GM21528 (cell line): ENCODE results near the gene TRIM24.

Experiments used
- ATAC-seq: cut with Tn5 transposase; IDR thresholded peaks from one replicate; pipeline ENCODE4 v1.9.1; 2021; ENCODE audit warnings: mild to moderate bottlenecking, moderate library complexity; ENCODE audit not compliant: unreplicated experiment, low FRiP score

TRIM24 gene

DNA sequence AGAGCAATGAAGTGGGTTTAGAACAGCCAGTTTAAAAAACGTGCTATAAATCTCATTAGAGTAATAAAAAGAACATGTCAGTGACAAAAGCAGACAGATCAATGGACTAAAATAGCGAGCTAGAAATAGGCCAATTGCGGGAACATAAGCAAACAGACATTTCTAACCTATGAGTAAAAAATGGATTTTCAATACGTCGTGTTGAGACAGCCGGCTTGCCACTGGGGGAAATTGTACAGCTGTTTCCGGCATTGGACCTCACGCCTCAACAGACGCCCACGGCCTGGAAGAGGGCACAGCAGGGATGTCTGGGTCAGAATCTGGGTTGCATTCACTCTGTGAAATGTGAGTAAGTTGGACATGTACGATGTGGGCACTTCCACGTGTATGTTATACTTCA lies 148.2 kb downstream of the TRIM24 start:
- ATAC-seq, result no peak

GRCh38 chr7:138610671-138611170 lies 150.7 kb downstream of the TRIM24 start:
- ATAC-seq, result no peak

DNA sequence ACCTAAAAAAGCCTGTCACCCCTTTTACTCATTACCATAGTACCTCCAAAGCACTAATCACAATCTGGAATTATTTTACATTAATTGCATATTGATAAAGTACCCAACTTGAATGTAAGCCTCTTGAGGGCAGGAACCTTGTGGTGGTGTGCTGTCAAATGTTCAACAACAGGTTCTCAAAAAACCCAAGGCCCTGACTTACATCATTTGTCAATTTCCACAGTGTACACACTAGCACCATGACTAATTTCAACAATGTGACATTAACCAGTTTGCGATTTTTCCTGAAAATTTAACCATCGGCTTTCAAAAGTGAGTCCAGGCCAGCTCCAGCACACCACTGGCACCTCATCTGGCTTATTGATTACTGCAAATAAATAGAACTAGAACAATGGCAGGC lies 153.6 kb downstream of the TRIM24 start:
- ATAC-seq, result no peak

DNA sequence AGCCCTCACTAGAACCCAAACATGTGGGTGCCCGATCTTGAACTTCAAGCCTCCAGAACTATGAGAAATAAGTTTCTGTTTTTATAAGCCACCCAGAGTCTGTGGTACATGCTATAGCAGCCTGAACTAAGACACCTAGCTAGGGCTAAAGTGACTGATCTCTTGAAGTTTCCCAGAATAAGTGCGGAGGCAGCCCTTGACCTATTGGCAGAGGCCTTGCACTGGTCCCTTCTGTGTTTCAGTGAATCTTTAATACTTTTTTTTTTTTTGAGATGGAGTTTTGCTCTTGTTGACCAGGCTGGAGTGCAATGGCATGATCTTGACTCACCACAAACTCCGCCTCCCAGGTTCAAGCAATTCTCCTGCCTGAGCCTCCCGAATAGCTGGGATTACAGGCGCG lies 156.0 kb downstream of the TRIM24 start:
- ATAC-seq, result no peak

GRCh38 chr7:138618506-138618905 lies 158.4 kb downstream of the TRIM24 start:
- ATAC-seq, result no peak

DNA sequence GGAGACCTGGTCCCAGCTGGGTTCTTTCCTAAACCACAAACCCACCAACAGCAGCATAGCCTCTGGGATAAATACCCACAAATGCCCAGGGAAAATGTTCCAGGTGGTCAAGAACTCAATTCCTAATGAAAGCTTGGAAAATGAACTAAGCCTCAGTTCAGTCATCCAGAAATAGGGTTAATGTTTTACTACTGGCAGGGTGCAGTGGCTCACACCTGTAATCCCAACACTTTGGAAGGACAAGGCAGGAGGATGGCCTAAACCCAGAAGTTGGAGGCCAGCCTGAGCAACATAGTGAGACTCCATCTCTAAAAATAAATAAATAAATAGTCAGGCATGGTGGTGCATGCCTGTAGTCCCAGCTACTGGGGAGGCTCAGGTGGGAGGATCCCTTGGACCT lies 158.9 kb downstream of the TRIM24 start:
- ATAC-seq, result no peak

DNA sequence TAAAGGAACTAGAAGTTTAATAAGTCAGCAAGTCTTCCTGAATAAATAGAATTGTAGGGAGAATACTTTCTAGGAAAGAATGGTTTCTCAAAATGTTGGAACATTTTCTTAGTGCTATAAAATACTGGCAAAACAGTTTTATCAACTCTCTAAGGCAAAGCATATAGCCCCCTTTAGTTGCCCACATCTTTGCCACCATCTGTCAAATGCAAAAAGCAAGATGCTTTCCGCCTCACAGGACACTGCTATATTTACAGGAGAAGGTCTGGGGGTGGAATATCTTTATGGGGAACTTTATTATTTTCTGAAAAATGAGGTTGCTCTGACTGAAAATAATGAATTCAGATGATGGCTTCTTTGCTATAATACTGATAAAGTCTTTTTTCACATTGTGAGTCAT lies 162.8 kb downstream of the TRIM24 start:
- no peak for ATAC-seq

DNA sequence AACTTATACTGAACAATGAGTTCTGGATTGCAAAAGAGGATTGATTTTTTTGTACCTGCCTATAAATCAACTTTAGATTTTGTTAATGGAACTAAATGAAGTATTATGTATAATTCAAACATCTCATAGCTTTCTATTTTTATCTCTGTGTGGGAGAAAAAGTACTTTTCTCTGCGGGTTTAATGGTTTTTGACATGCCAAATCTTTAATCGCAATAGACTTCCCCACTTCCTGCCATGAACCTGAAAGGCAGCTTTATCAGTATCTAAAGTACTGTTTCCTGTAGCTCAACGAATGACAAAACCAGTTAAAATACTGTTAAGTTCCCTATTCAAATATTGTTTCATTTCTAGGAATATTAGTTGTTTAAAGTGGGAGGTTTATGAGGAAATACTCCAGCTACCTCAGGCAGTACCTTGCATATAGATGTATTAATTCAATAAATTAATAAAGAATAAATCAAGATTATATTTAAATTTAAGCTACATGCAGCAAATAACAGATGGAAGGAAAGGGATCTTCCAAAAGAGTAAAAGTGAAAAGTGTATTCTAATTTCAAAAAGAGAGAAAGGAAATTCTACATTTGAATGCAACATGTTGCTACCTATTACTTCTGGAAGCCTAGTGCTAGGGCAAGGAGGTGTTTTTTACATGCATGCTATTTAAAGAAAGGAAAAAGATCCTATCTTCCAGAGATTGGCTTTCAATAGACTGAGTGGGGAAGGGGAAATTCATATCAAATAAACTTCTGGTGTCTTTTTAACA lies 165.2 kb downstream of the TRIM24 start:
- ATAC-seq, result no peak

- ATAC-seq, result no peak
Measured at GRCh38 chr7:138625849-138626230, 165.8 kb downstream of the TRIM24 start.

DNA sequence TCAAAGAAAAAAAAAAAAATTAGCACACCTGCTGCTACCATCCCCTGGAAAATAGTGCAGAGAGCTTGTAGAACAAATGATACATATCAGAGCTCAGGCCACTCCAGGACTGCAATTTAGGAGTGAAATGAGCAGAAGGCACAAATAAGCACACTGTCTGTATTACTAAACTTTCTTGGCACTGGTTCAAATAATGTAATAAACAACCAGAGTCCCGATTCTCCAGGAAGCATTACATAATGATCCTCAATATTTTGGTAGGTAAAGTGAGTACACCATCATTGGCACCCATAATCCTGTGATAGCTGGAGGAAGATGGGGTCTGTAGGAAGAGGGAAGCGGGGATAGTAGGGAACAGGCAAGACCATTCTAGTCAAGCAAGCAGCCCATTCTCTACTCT lies 166.8 kb downstream of the TRIM24 start:
- ATAC-seq, result no peak

- ATAC-seq, result no peak
Measured at GRCh38 chr7:138627361-138627760, 167.3 kb downstream of the TRIM24 start.

DNA sequence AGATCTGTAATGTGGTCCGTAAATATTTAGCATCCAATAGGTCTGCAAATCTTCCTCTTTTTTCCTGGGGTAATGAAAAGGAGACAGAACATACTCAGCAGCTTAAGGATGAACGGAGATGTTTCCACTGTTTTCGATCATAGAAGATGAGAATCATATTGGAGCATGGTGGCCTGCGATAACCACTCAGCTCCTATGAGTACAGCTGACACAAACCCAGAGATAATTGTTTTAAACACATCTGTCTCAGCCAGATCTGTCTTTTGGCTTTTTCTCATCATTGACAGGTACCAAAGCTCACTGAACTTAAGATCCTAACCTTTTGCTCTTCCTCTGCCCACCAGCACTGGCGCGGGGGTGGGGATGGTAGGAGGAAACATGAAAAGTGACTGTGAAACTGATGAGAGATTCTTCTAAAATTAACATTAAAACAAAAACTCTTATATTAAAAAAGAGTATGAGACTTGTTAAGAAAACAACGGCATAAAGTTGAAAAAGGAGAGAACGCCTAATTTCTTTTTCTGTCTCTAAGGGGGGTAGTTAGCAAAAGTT lies 170.1 kb downstream of the TRIM24 start:
- ATAC-seq, result no peak

DNA sequence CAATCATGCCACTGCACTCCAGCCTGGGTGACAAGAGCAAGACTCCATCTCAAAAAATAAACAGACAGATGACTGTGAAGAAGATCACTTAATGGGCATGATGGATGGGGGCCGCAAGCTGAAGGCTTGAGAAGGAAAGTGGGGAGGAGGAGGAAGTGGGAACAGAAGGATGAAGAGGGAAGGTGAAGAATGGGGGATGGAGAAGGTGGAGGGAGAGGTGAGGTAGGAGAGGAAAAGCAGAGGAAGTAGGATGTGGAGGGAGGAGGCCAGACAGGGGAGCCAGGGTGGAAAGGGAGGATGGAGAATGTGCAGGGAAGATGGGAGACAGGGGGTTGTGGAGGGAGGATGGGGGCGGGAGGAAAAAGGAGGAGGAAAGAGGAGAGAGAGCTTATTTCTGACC lies 172.3 kb downstream of the TRIM24 start:
- no peak for ATAC-seq

DNA sequence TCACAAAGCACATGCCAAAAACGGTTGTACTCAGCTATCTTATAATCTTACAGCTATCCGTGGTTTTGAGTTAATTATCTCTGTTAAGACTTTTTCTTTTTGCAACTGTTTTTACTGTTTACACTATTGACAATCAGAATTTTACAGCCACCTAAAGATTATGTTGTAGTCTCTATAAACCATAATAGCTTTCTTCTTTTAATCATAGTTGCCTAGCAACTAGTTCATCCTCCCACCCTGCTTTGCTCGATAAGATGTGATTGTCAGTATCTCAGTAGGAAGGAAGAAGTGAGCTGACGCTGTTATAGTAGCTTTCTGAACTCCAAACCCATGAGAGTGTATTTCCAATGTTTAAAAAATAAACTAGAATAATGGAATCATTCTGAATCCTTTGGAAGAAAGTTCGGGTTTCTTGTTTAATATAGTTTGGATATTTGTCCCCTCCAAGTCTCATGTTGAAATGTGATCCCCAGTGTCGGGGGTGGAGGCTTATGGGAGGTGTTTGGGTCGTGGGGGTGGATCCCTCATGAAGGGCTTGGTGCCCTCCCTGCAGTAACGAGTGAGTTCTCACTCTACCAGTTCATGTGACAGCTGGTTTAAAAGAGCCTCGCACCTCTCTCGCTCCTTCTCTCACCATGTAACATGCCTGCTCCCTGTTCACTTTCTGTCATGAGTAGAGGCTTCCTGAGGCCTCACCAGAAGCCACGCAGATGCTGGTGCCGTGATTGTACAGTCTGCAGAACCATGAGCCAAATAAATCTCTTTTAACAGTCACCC lies 173.0 kb downstream of the TRIM24 start:
- no peak for ATAC-seq
